ENCODE measurements around the gene IYD.

IYD gene

GRCh38 chr6:150336299-150336698, 32.5 kb upstream of the IYD start:
- no peak for DNase-seq
- no peak for TF ChIP-seq POLR2A (IDR thresholded peaks at IDR 0.05; ENCODE audit: low read length)
- TF ChIP-seq GATA1 (IDR thresholded peaks at IDR 0.05; ENCODE audit: low read depth, low read length), result no peak

- no peak for DNase-seq
- TF ChIP-seq GATA1 (IDR thresholded peaks at IDR 0.05; ENCODE audit: low read depth, low read length) (no peak), POLR2A (IDR thresholded peaks at IDR 0.05; ENCODE audit: low read length) (no peak)
Observed at GRCh38 chr6:150336708-150337107, 32.1 kb upstream of the IYD start.

- no peak for DNase-seq
- TF ChIP-seq GATA1 (IDR thresholded peaks at IDR 0.05; ENCODE audit: low read depth, low read length) (no peak), POLR2A (IDR thresholded peaks at IDR 0.05; ENCODE audit: low read length) (no peak)
Observed at GRCh38 chr6:150342126-150342525, 26.7 kb upstream of the IYD start.

GRCh38 chr6:150343434-150343833, 25.4 kb upstream of the IYD start:
- TF ChIP-seq GATA1 (IDR thresholded peaks at IDR 0.05; ENCODE audit: low read depth, low read length) (no peak), POLR2A (IDR thresholded peaks at IDR 0.05; ENCODE audit: low read length) (no peak)
- DNase-seq, result no peak

- DNase-seq, result no peak
- no peak for TF ChIP-seq POLR2A (IDR thresholded peaks at IDR 0.05; ENCODE audit: low read length)
- no peak for TF ChIP-seq GATA1 (IDR thresholded peaks at IDR 0.05; ENCODE audit: low read depth, low read length)
Observed at GRCh38 chr6:150345781-150346180, 23.0 kb upstream of the IYD start.

- TF ChIP-seq GATA1 (IDR thresholded peaks at IDR 0.05; ENCODE audit: low read depth, low read length) (no peak), POLR2A (IDR thresholded peaks at IDR 0.05; ENCODE audit: low read length) (no peak)
- no peak for DNase-seq
Observed at GRCh38 chr6:150346346-150346745, 22.5 kb upstream of the IYD start.

GRCh38 chr6:150347845-150348244, 21.0 kb upstream of the IYD start:
- no peak for DNase-seq
- no peak for TF ChIP-seq GATA1 (IDR thresholded peaks at IDR 0.05; ENCODE audit: low read depth, low read length)
- TF ChIP-seq POLR2A (IDR thresholded peaks at IDR 0.05; ENCODE audit: low read length), result no peak

GRCh38 chr6:150349546-150349945, 19.3 kb upstream of the IYD start:
- TF ChIP-seq POLR2A (IDR thresholded peaks at IDR 0.05; ENCODE audit: low read length), result no peak
- TF ChIP-seq GATA1 (IDR thresholded peaks at IDR 0.05; ENCODE audit: low read depth, low read length), result no peak
- no peak for DNase-seq

GRCh38 chr6:150352321-150353296, 16.2 kb upstream of the IYD start:
- DNase-seq, result no peak

GRCh38 chr6:150353445-150353844, 15.4 kb upstream of the IYD start:
- TF ChIP-seq GATA1 (IDR thresholded peaks at IDR 0.05; ENCODE audit: low read depth, low read length) (no peak), POLR2A (IDR thresholded peaks at IDR 0.05; ENCODE audit: low read length) (no peak)
- no peak for DNase-seq

More at GRCh38 chr6:150352321-150353296, 16.2 kb upstream of the IYD start:
- TF ChIP-seq POLR2A (IDR thresholded peaks at IDR 0.05; ENCODE audit: low read length) (no peak), GATA1 (IDR thresholded peaks at IDR 0.05; ENCODE audit: low read depth, low read length) (no peak)

GRCh38 chr6:150354754-150355571, 13.8 kb upstream of the IYD start:
- no peak for TF ChIP-seq GATA1 (IDR thresholded peaks at IDR 0.05; ENCODE audit: low read depth, low read length)
- no peak for TF ChIP-seq POLR2A (IDR thresholded peaks at IDR 0.05; ENCODE audit: low read length)
- DNase-seq, result no peak

- no peak for DNase-seq
- TF ChIP-seq GATA1 (IDR thresholded peaks at IDR 0.05; ENCODE audit: low read depth, low read length), result no peak
- no peak for TF ChIP-seq POLR2A (IDR thresholded peaks at IDR 0.05; ENCODE audit: low read length)
Observed at GRCh38 chr6:150355932-150356331, 12.9 kb upstream of the IYD start.

GRCh38 chr6:150361876-150362275, 6.9 kb upstream of the IYD start:
- TF ChIP-seq POLR2A (IDR thresholded peaks at IDR 0.05; ENCODE audit: low read length), result no peak
- no peak for TF ChIP-seq GATA1 (IDR thresholded peaks at IDR 0.05; ENCODE audit: low read depth, low read length)
- no peak for DNase-seq

GRCh38 chr6:150363733-150364132, 5.1 kb upstream of the IYD start:
- TF ChIP-seq GATA1 (IDR thresholded peaks at IDR 0.05; ENCODE audit: low read depth, low read length) (no peak), POLR2A (IDR thresholded peaks at IDR 0.05; ENCODE audit: low read length) (no peak)
- peak; percentile 13 to 55 for DNase-seq

Measured in erythroblast (primary cell).